Gastroesophageal sphincter (tissue), 3 donors: ENCODE measurements around the gene PA2G4.

Experiments
- CTCF ChIP-seq, 4 experiments: fragments of 200-600 bp in 2 of 4; fragments of 450-650 bp in 2 of 4; sonication (generic) in 1 of 4; IDR thresholded peaks; one replicate each; pipeline ENCODE4 v1.5.1; 2017 to 2019; ENCODE audit warnings: antibody characterized with exemption in 4 of 4, mild to moderate bottlenecking in 2 of 4, moderate library complexity in 2 of 4
- EP300 ChIP-seq: sonication (generic); formaldehyde crosslinking; IDR thresholded peaks from one replicate; pipeline ENCODE4 v1.6.1; 2017; ENCODE audit warnings: antibody characterized with exemption, mild to moderate bottlenecking
- POLR2A ChIP-seq, 2 donors: fragments of 450-650 bp; IDR thresholded peaks; one replicate each; pipeline ENCODE4 v1.6.1; 2017; ENCODE audit warnings: antibody characterized with exemption in 2 of 2, mild to moderate bottlenecking in 2 of 2, moderate library complexity in 1 of 2

- no peak for TF ChIP-seq CTCF (IDR thresholded peaks at IDR 0.05)
- TF ChIP-seq EP300: no peak
- TF ChIP-seq POLR2A (IDR thresholded peaks at IDR 0.05): no peak
These were observed 26.5 kb downstream of the PA2G4 start for GRCh38 chr12:56130876-56131275.
